Lower leg skin (tissue), 3 donors: ENCODE data around the gene SREK1.

Experiments used
- CTCF ChIP-seq, 3 donors: fragments of 450-650 bp; IDR thresholded peaks; one replicate each; pipeline ENCODE4 v1.5.1; 2016; ENCODE audit warnings: antibody characterized with exemption in 3 of 3, mild to moderate bottlenecking in 3 of 3, moderate library complexity in 2 of 3
- POLR2A ChIP-seq, 2 donors: fragments of 450-650 bp; IDR thresholded peaks; one replicate each; pipeline ENCODE4 v1.6.1; 2016 to 2017; ENCODE audit warnings: antibody characterized with exemption in 2 of 2, mild to moderate bottlenecking in 1 of 2, moderate library complexity in 1 of 2

DNA sequence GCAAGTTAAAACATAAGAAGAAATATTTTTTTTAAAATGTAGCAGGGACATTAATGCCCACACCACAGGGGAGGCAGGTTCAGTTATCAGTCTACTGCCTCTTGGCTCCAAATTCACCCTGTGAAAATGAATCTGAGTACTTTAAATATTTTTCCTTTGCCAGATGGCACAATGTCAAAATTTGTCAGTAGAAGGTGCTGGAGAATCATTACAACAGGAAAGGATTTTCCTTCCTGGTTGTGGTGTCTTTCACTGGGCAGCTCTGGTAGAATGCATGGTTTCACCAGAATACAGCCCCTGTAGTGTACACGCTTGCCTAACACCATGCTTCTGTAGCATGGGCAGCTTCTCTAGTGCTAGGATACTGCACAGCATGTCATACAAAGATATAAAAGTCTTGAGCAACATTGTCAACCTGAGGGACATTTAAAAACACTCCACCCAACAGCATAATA is 9.7 kb upstream of the SREK1 start:
- no peak for TF ChIP-seq CTCF (IDR thresholded peaks at IDR 0.05)
- TF ChIP-seq POLR2A (IDR thresholded peaks at IDR 0.05) = no peak
